Ectodermal cell (in vitro differentiated cells): ENCODE results near the gene NECAB3.

Experiments
- H3K27ac ChIP-seq: 2 replicates; pipeline ENCODE4 v1.7.0; 2013; ENCODE audit warnings: mild to moderate bottlenecking, low read depth, low read length; ENCODE audit not compliant: insufficient read depth, poor library complexity, severe bottlenecking
- H3K27me3 ChIP-seq: 2 replicates; pipeline ENCODE4 v1.7.0; 2013; ENCODE audit warnings: mild to moderate bottlenecking, low read length; ENCODE audit not compliant: insufficient read depth, control insufficient read depth, poor library complexity, severe bottlenecking
- H3K36me3 ChIP-seq: one replicate; pipeline ENCODE4 v1.7.0; 2013; ENCODE audit warnings: low read length; ENCODE audit not compliant: control insufficient read depth, insufficient read depth
- H3K4me1 ChIP-seq: one replicate; pipeline ENCODE4 v1.7.0; 2013; ENCODE audit warnings: low read length; ENCODE audit not compliant: control insufficient read depth, insufficient read depth
- H3K4me3 ChIP-seq: 2 replicates; pipeline ENCODE4 v1.7.0; 2013; ENCODE audit warnings: low read depth, low read length, control low read depth; ENCODE audit not compliant: insufficient read depth
- H3K9me3 ChIP-seq: 2 replicates; pipeline ENCODE4 v1.7.0; 2013; ENCODE audit warnings: mild to moderate bottlenecking, low read length, moderate library complexity; ENCODE audit not compliant: control insufficient read depth
- WGBS, 2 experiments: methylation state at CpG; one replicate each; pipeline ENCODE4 v1.1.7; 2013; ENCODE audit warnings: missing lambda C conversion rate in 2 of 2; 5-methylcytosine and 5-hydroxymethylcytosine counted together

The NECAB3 gene

GRCh38 chr20:33656783-33657703 lies 17.2 kb downstream of the NECAB3 start:
- H3K27me3 ChIP-seq: no peaks in the 10 kb centered on the region
- 94 to 95% methylated on average over 17 of the region's 17 CpGs for WGBS, 2 experiments
- H3K36me3 ChIP-seq: no peaks in the 10 kb centered on the region
- H3K9me3 ChIP-seq: no peaks in the 10 kb centered on the region
- H3K4me1 ChIP-seq: no peaks in the 10 kb centered on the region
- no peak overlapping the region for H3K4me3 ChIP-seq
- H3K27ac ChIP-seq: no peak overlapping the region

- 93 to 94% methylated on average over 10 of the region's 10 CpGs for WGBS, 2 experiments
- no peaks in the 10 kb centered on the region for H3K27me3 ChIP-seq
- H3K27ac ChIP-seq: no peak overlapping the region
- no peaks in the 10 kb centered on the region for H3K4me1 ChIP-seq
- H3K4me3 ChIP-seq: no peak overlapping the region
- no peaks in the 10 kb centered on the region for H3K36me3 ChIP-seq
- no peaks in the 10 kb centered on the region for H3K9me3 ChIP-seq
Observed at GRCh38 chr20:33656010-33656782, 18.0 kb downstream of the NECAB3 start.

GRCh38 chr20:33655164-33655563 lies 19.1 kb downstream of the NECAB3 start:
- 88 to 89% methylated on average over 4 of the region's 4 CpGs for WGBS, 2 experiments
- Histone ChIP-seq H3K4me3 (no peak overlapping the region), H3K27ac (no peak overlapping the region), H3K27me3 (no peaks in the 10 kb centered on the region), H3K9me3 (no peaks in the 10 kb centered on the region), H3K36me3 (no peaks in the 10 kb centered on the region), H3K4me1 (no peaks in the 10 kb centered on the region)

GRCh38 chr20:33654680-33655161 lies 19.5 kb downstream of the NECAB3 start:
- no peak overlapping the region for H3K27ac ChIP-seq
- H3K4me3 ChIP-seq: no peak overlapping the region
- no peaks in the 10 kb centered on the region for H3K36me3 ChIP-seq
- 88 to 91% methylated on average over 14 of the region's 14 CpGs for WGBS, 2 experiments
- H3K9me3 ChIP-seq: no peaks in the 10 kb centered on the region
- no peaks in the 10 kb centered on the region for H3K27me3 ChIP-seq
- H3K4me1 ChIP-seq: no peaks in the 10 kb centered on the region

- WGBS, 2 experiments: 92 to 94% methylated on average over 11 of the region's 11 CpGs
- no peak overlapping the region for H3K4me3 ChIP-seq
- no peaks in the 10 kb centered on the region for H3K4me1 ChIP-seq
- H3K27ac ChIP-seq: no peak overlapping the region
- H3K27me3 ChIP-seq: no peaks in the 10 kb centered on the region
- no peaks in the 10 kb centered on the region for H3K36me3 ChIP-seq
- H3K9me3 ChIP-seq: no peaks in the 10 kb centered on the region
Observed at GRCh38 chr20:33653900-33654596, 20.2 kb downstream of the NECAB3 start.

GRCh38 chr20:33653218-33653899 lies 20.9 kb downstream of the NECAB3 start:
- Histone ChIP-seq H3K36me3 (no peaks in the 10 kb centered on the region), H3K27me3 (no peaks in the 10 kb centered on the region), H3K9me3 (no peaks in the 10 kb centered on the region), H3K4me1 (no peaks in the 10 kb centered on the region), H3K4me3 (no peak overlapping the region), H3K27ac (no peak overlapping the region)
- 71 to 72% methylated on average over 16 of the region's 16 CpGs for WGBS, 2 experiments

GRCh38 chr20:33651562-33652048 lies 22.6 kb downstream of the NECAB3 start:
- Histone ChIP-seq H3K4me3 (no peak overlapping the region), H3K4me1 (no peaks in the 10 kb centered on the region), H3K27me3 (no peaks in the 10 kb centered on the region), H3K36me3 (no peaks in the 10 kb centered on the region), H3K27ac (no peak overlapping the region), H3K9me3 (no peaks in the 10 kb centered on the region)
- 95 to 96% methylated on average over 13 of the region's 13 CpGs for WGBS, 2 experiments

- Histone ChIP-seq H3K27ac (no peak overlapping the region), H3K4me3 (no peak overlapping the region), H3K36me3 (no peaks in the 10 kb centered on the region), H3K27me3 (no peaks in the 10 kb centered on the region), H3K4me1 (no peaks in the 10 kb centered on the region), H3K9me3 (no peaks in the 10 kb centered on the region)
- 94 to 95% methylated on average over 9 to 10 of the region's 10 CpGs for WGBS, 2 experiments
Observed at GRCh38 chr20:33650753-33651561, 23.3 kb downstream of the NECAB3 start.
